Ishikawa (cell line): Measurements from ENCODE around the gene MZT1.

ENCODE experiments used
- CEBPB ChIP-seq: IDR thresholded peaks from 2 replicates; pipeline ENCODE4 v1.6.1; 2012
- EP300 ChIP-seq: IDR thresholded peaks from 2 replicates; pipeline ENCODE4 v1.6.1; 2012; ENCODE audit warnings: borderline replicate concordance
- FOXM1 ChIP-seq: IDR thresholded peaks from 2 replicates; pipeline ENCODE4 v1.6.1; 2012; ENCODE audit warnings: low read depth, borderline replicate concordance
- REST ChIP-seq: IDR thresholded peaks from 2 replicates; pipeline ENCODE4 v1.6.1; 2012; ENCODE audit warnings: low read depth, mild to moderate bottlenecking
- YY1 ChIP-seq: IDR thresholded peaks from 2 replicates; pipeline ENCODE4 v1.6.1; 2012; ENCODE audit warnings: low read depth
- TF ChIP-seq, protein P1 (sequence below): IDR thresholded peaks from 2 replicates; pipeline ENCODE4 v1.6.1; 2012
- TF ChIP-seq, protein P2 (sequence below): IDR thresholded peaks from 2 replicates; pipeline ENCODE4 v1.6.1; 2012

DNA sequence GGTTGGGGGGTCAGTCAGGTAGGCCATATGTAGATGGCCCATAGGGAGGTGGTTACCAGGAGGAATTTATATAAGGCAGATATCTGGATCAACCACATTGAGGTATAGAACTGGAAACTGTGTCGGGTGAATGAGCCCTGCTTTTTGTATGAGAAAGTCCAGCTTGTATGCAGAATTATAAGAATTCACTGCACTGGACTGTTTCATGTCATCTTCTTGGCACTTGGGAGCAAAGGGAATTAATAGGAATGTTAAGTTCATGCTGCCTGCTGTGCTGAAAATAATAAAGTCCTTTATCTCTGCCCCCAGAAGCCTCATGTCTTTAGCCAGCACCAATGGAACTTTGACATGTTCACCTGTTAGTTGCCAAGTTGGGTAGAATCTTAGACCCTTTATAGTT is 12.6 kb upstream of the MZT1 start:
- TF ChIP-seq, protein P1, sequence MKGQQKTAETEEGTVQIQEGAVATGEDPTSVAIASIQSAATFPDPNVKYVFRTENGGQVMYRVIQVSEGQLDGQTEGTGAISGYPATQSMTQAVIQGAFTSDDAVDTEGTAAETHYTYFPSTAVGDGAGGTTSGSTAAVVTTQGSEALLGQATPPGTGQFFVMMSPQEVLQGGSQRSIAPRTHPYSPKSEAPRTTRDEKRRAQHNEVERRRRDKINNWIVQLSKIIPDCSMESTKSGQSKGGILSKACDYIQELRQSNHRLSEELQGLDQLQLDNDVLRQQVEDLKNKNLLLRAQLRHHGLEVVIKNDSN = no peak
- TF ChIP-seq, protein P2, sequence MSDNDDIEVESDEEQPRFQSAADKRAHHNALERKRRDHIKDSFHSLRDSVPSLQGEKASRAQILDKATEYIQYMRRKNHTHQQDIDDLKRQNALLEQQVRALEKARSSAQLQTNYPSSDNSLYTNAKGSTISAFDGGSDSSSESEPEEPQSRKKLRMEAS = no peak
- TF ChIP-seq YY1 = no peak
- no peak for TF ChIP-seq CEBPB
- TF ChIP-seq EP300 = no peak
- no peak for TF ChIP-seq FOXM1
- TF ChIP-seq REST = no peak
